Measurements from ENCODE around the gene TMEM63B.
"Not testable (repeated sequence)": the region's sequence is repeated elsewhere in the genome, so short reads cannot be mapped to it uniquely, and the experiment has no call there.

The TMEM63B gene

DNA sequence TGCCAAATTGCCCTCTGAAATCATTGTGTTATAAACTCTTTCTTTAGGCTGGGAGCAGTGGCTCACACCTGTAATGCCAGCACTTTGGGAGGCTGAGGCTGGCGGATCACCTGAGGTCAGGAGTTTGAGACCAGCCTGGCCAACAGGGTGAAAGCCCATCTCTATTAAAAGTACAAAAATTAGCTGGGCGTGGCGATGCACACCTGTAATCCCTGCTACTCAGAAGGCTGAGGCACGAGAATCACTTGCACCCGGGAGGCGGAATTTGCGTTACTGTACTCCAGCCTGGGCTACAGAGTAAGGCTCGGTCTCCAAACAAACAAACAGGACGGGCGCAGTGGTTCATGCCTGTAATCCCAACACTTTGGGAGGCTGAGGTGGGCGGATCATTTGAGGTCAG is 69.0 kb downstream of the TMEM63B start:
- DNase-seq = not testable (repeated sequence)

GRCh38 chr6:44198684-44199083 is 71.3 kb downstream of the TMEM63B start:
- DNase-seq = no peak

DNA sequence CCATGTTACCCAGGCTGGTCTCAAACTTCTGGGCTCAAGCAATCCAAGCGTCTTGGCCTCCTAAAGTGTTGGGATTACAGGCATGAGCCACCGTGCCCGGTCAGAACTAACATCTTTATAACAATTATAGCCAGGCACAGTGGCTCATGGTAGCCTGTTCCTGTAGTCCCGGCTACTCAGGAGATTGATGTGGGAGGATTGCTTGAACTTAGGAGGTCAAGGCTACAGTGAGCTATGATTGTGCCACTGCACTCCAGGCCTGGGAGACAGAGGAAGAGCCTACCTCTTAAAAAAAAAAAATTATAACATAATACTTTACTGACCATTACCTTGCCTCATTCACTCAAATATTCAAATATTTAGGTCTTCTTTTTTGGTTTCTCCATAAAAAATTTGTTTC is 72.5 kb downstream of the TMEM63B start:
- no peak for DNase-seq

DNA sequence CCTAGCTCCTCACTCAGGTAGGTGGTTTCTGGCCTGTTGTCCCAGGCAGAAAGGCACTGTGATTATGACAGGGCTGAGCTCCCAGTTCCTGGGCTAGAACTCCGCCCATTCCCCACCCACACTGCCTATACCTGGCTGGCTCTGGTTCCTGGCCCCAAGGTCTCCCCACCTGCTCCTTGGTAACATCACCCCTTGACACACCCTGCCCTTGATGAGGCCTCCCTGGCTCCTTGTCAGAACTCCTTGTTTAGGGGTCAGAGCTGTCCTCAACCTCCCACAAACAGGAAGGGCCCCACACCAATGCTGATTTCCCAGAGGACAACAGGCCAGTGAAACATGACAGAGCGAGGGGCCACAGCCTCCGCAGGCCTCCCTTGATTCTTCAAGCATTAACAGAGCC is 73.8 kb downstream of the TMEM63B start:
- no peak for DNase-seq

DNA sequence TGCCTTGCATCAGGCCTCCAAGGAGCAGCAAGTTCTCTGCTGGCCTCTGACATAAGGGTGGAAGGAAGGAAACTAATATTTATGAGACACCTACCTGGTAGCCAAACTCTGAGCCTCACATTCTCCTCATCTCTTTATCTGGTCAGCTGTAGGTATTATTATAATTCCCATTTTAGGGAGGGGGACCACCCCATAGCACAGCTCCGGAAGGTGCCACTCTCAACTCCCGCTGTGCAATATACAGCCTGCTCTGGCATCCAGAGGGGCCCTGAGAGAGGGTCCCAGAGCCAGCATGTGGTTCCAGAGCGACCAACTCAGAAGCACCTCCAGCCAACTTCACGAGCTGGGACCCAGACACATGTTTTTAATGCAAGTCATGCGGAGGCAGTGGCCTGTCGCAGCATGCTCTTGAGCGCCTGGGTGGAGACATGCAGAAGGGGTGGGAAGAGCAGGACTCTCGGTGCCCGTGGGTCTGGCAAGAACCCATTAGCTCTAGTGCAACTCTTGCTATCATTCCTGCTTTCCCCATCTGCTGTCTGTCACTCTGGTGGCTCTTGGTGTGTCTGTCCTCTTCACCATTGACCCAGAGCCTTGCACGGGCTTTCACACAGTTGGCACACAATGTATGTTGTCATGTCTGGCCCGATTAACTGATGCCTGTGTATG is 74.4 kb downstream of the TMEM63B start:
- DNase-seq = no peak

DNA sequence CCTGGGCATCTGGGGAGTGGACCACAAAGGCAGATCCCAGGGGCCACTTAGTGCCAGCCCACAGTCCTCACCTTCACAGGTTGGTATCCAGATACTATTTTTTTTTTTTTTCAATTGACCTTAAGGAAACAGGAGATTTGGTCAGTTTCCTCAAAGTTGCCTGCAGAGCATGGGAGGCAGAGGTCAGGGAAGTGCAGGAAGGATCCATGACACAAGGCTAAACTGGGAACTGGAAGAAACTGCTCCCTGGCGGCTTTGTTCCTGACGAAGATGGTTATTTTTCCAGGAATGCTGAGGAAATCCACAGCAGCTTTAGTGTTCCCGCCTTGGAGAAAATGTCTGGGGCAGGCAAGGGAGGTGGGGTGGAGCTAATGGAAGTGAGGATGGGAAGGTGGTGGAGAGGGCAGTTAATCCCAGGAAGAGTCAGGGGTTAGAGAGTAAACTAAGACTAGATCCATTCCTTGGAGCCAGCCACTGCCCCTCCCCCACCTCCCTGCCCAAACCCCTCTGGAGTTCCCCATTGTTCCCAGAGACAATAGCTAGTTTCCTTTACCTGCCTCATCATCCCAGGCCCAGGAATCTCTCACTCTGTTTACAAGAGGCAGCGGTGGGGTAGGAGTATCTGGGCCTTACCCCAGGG is 75.1 kb downstream of the TMEM63B start:
- no peak for DNase-seq

DNA sequence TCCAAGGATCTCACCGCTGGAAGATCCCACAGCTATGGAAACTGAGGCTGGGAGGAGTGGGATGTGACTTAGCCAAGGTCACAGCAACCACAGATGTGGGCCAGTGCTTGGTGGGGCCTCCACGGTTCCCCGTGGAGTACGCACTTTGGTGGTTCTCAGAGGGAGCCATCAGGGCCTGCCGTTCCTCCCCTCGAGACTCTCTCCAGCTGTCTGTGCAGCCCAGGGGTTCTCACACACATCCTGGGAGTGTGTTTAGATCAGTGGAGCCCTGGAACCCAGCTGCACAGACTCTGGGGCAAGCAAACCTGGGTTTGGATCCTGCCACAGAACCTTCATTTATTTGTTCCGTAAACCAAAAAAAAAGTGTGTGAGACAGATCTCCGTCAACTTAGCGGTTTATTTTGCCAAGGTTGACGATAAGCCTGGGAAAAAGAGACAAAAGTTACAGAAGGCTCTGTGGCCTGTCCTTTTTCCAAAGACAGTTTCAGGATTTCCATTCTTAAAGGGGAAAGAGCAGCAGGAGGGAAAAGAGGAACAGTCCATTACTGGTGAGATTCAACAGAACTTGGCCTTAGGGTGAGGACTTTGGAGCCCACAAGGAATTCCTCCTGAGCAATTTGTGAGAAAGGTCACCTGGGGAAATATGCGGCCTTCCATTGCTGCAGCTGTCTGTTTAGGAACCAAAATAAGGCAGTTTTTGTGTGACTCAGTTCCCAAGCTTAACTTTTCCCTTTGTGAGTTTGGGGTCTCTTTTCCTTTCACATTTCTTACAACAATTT is 75.8 kb downstream of the TMEM63B start:
- no peak for DNase-seq

GRCh38 chr6:44203955-44204354 is 76.6 kb downstream of the TMEM63B start:
- no peak for DNase-seq
